KMS-11 (cell line): Measurements from ENCODE around the gene OSBPL10.

Experiments
- H2AFZ ChIP-seq: fragments of 200-600 bp; sonication (generic); 2 replicates; pipeline ENCODE4 v1.6.1; 2016; ENCODE audit warnings: antibody characterized with exemption, mixed run types, low read depth
- H3K27ac ChIP-seq: fragments of 200-600 bp; sonication (generic); 2 replicates; pipeline ENCODE4 v1.6.1; 2016; ENCODE audit warnings: mild to moderate bottlenecking, mixed run types
- H3K27me3 ChIP-seq: fragments of 200-600 bp; sonication (generic); 2 replicates; pipeline ENCODE4 v1.6.1; 2017; ENCODE audit warnings: mild to moderate bottlenecking, low read depth, mixed run types, moderate library complexity; ENCODE audit not compliant: insufficient read depth
- H3K36me3 ChIP-seq: fragments of 200-600 bp; sonication (generic); 2 replicates; pipeline ENCODE4 v1.6.1; 2017; ENCODE audit warnings: mild to moderate bottlenecking, mixed run types; ENCODE audit not compliant: insufficient read depth
- H3K4me1 ChIP-seq: fragments of 200-600 bp; sonication (generic); 2 replicates; pipeline ENCODE4 v1.6.1; 2016; ENCODE audit warnings: mild to moderate bottlenecking, low read depth, mixed run types; ENCODE audit not compliant: poor library complexity, severe bottlenecking
- H3K4me2 ChIP-seq: fragments of 200-600 bp; sonication (generic); 2 replicates; pipeline ENCODE4 v1.7.0; 2016; ENCODE audit warnings: mild to moderate bottlenecking, mixed run types
- H3K4me3 ChIP-seq: fragments of 200-600 bp; sonication (generic); IDR thresholded peaks from 2 replicates; pipeline ENCODE4 v1.6.1; 2017; ENCODE audit warnings: low read depth, low read length, mixed read lengths; ENCODE audit not compliant: insufficient read depth
- H3K79me2 ChIP-seq: fragments of 200-600 bp; sonication (generic); 2 replicates; pipeline ENCODE4 v1.6.1; 2016; ENCODE audit warnings: low read depth, mixed run types; ENCODE audit not compliant: insufficient read depth
- H3K9ac ChIP-seq: fragments of 200-600 bp; sonication (generic); 2 replicates; pipeline ENCODE4 v1.6.1; 2016; ENCODE audit warnings: mild to moderate bottlenecking, mixed run types
- H4K20me1 ChIP-seq: fragments of 200-600 bp; sonication (generic); 2 replicates; pipeline ENCODE4 v1.6.1; 2016; ENCODE audit warnings: mild to moderate bottlenecking, mixed run types; ENCODE audit not compliant: insufficient read depth
- CTCF ChIP-seq: fragments of 200-600 bp; sonication (generic); conservative IDR thresholded peaks from 2 replicates; pipeline ENCODE4 v1.6.1; 2017; ENCODE audit warnings: low read depth, mild to moderate bottlenecking, antibody characterized with exemption, low read length, moderate library complexity, mixed read lengths

OSBPL10 gene

GRCh38 chr3:31752305-31753049, 228.6 kb downstream of the OSBPL10 start:
- Histone ChIP-seq H3K27ac (no peak overlapping the region), H4K20me1 (no peaks in the 10 kb centered on the region), H3K9ac (no peak overlapping the region), H3K79me2 (no peaks in the 10 kb centered on the region), H3K36me3 (no peaks in the 10 kb centered on the region), H3K4me2 (no peak overlapping the region), H3K4me1 (peaks cover 31% of the 10 kb centered on the region), H3K27me3 (no peaks in the 10 kb centered on the region), H3K4me3 (no peak overlapping the region), H2AFZ (no peak overlapping the region)
- TF ChIP-seq CTCF = no peak

- Histone ChIP-seq H3K4me1 (peaks cover 19% of the 10 kb centered on the region), H2AFZ (no peak overlapping the region), H3K36me3 (no peaks in the 10 kb centered on the region), H3K9ac (no peak overlapping the region), H3K79me2 (no peaks in the 10 kb centered on the region), H4K20me1 (no peaks in the 10 kb centered on the region), H3K4me2 (no peak overlapping the region), H3K4me3 (no peak overlapping the region), H3K27ac (no peak overlapping the region), H3K27me3 (no peaks in the 10 kb centered on the region)
- TF ChIP-seq CTCF = no peak
Observed at GRCh38 chr3:31750341-31750740, 230.7 kb downstream of the OSBPL10 start.

- Histone ChIP-seq H3K27ac (no peak overlapping the region), H3K79me2 (no peaks in the 10 kb centered on the region), H4K20me1 (no peaks in the 10 kb centered on the region), H3K9ac (no peak overlapping the region), H2AFZ (no peak overlapping the region), H3K4me1 (peaks cover 5% of the 10 kb centered on the region), H3K27me3 (no peaks in the 10 kb centered on the region), H3K4me2 (no peak overlapping the region), H3K36me3 (no peaks in the 10 kb centered on the region), H3K4me3 (no peak overlapping the region)
- TF ChIP-seq CTCF = no peak
Observed at GRCh38 chr3:31748933-31749295, 232.1 kb downstream of the OSBPL10 start.

- Histone ChIP-seq H3K27ac (no peak overlapping the region), H4K20me1 (no peaks in the 10 kb centered on the region), H3K4me3 (no peak overlapping the region), H2AFZ (no peak overlapping the region), H3K4me2 (no peak overlapping the region), H3K27me3 (no peaks in the 10 kb centered on the region), H3K36me3 (no peaks in the 10 kb centered on the region), H3K4me1 (peaks cover under 1% of the 10 kb centered on the region), H3K9ac (no peak overlapping the region), H3K79me2 (no peaks in the 10 kb centered on the region)
- TF ChIP-seq CTCF = no peak
Observed at GRCh38 chr3:31748281-31748932, 232.7 kb downstream of the OSBPL10 start.
